ENCODE results near the gene ALAD.

- TF ChIP-seq CTCF (conservative IDR thresholded peaks at IDR 0.05 in 1 of 2, IDR thresholded peaks at IDR 0.05 in 1 of 2; ENCODE audit: extremely low read depth in 1 of 2, insufficient read depth in 1 of 2, low read depth in 1 of 2, low read length in 2 of 2) (no peak), EZH2 (IDR thresholded peaks at IDR 0.05; ENCODE audit: borderline replicate concordance, low read length) (no peak)
Measured at GRCh38 chr9:113349445-113350094, 51.5 kb downstream of the ALAD start, which contains the start of gene BSPRY.
